Left cardiac atrium (tissue), 4 donors: ENCODE results near the gene SFI1. TPM values are rescaled to one million over a fixed set of nuclear protein-coding genes. Genes with fewer than 3 reads are reported as not detected.
"Not testable (repeated sequence)": the region's sequence is repeated elsewhere in the genome, so short reads cannot be mapped to it uniquely, and the experiment has no call there.

Source experiments
- ATAC-seq, 2 donors: fragments of 200-7000 bp; cut with Tn5 transposase; one replicate each; pipeline ENCODE4 v1.9.1; 2020; ENCODE audit warnings: mild to moderate bottlenecking in 2 of 2, moderate library complexity in 2 of 2
- DNase-seq: peaks from one replicate; pipeline ENCODE4 v3.0.0-alpha.2; 2020
- intact Hi-C, 2 donors: fragments of 100-400 bp; cut with DNase I; formaldehyde crosslinking; loops; one replicate each; pipeline versions ENCODE4 v1.14.1 to v1.15.1; 2022 to 2023
- total RNA-seq, 2 donors: library from RNA; stranded (reverse); fragmentation: NEBNext Ultra II Directional; extraction: Animal tissue kit (Norgen Biotek cat#: 25700); gene quantifications; one replicate each; pipeline ENCODE4 v1.2.1, GENCODE V29; 2021
- donor health status: DM: no; HTN: yes; CAD: no.
- donor health status: DM: no; HTN: yes; CAD: no; lungs with severe emphysema.
- donor health status: DM: yes; HTN: yes; CAD: no.
- donor health status: Dilated cardiomyopathy.

Gene SFI1
- total RNA-seq, 2 donors from 2014 or later, result 8.2 to 9.9 TPM

GRCh38 chr22:31533374-31533773, 37.0 kb downstream of the SFI1 start:
- no peak for ATAC-seq

GRCh38 chr22:31537019-31537535, 40.7 kb downstream of the SFI1 start:
- DNase-seq (no peak), ATAC-seq (no peak)
- intact Hi-C loops, result no loop called here

More at GRCh38 chr22:31533374-31533773, 37.0 kb downstream of the SFI1 start:
- intact Hi-C loops, result no loop called here
- no peak for DNase-seq

- DNase-seq (no peak), ATAC-seq (no peak)
- intact Hi-C loops, result no loop called here
These were observed 42.5 kb downstream of the SFI1 start for GRCh38 chr22:31538815-31539214.

GRCh38 chr22:31540166-31540565, 43.8 kb downstream of the SFI1 start:
- not testable (repeated sequence) for ATAC-seq

GRCh38 chr22:31540966-31541365, 44.6 kb downstream of the SFI1 start:
- no peak for ATAC-seq
- intact Hi-C loops, result no loop called here
- no peak for DNase-seq

More at GRCh38 chr22:31540166-31540565, 43.8 kb downstream of the SFI1 start:
- intact Hi-C loops, DNase-seq: not testable (repeated sequence)

GRCh38 chr22:31544481-31545480, 48.4 kb downstream of the SFI1 start:
- intact Hi-C loops, result no loop called here
- no peak for DNase-seq
- ATAC-seq, result no peak

- intact Hi-C loops, result no loop called here
- no peak for DNase-seq
- no peak for ATAC-seq
These were observed 54.6 kb downstream of the SFI1 start for GRCh38 chr22:31550871-31551370.

- intact Hi-C loops, result loop anchor here in 1 of 2 donors (2.0 kb wide), 1 partner anchor 76 kb away; no protein-coding TSS in a partner anchor
- DNase-seq (no peak), ATAC-seq (no peak)
These were observed 60.4 kb downstream of the SFI1 start for GRCh38 chr22:31556627-31557203.

GRCh38 chr22:31558546-31558945, 62.2 kb downstream of the SFI1 start:
- DNase-seq, ATAC-seq, intact Hi-C loops: not testable (repeated sequence)

GRCh38 chr22:31561238-31561887, 65.0 kb downstream of the SFI1 start:
- ATAC-seq (peak; percentile 97 to 98), DNase-seq (peak; percentile 83)
- intact Hi-C loops, result no loop called here

GRCh38 chr22:31561970-31562369, 65.6 kb downstream of the SFI1 start:
- intact Hi-C loops, result no loop called here
- no peak for ATAC-seq
- no peak for DNase-seq

- no peak for ATAC-seq
- DNase-seq, result no peak
- intact Hi-C loops, result loop anchor here in 1 of 2 donors (5.0 kb wide), 1 partner anchor 66 kb away; no protein-coding TSS in a partner anchor
These were observed 70.1 kb downstream of the SFI1 start for GRCh38 chr22:31566484-31566883.

- DNase-seq (no peak), ATAC-seq (no peak)
- intact Hi-C loops, result loop anchor here in 1 of 2 donors (5.0 kb wide), 1 partner anchor 65 kb away; no protein-coding TSS in a partner anchor
These were observed 70.9 kb downstream of the SFI1 start for GRCh38 chr22:31567196-31567595.

GRCh38 chr22:31567702-31568101, 71.4 kb downstream of the SFI1 start:
- ATAC-seq (no peak), DNase-seq (no peak)
- intact Hi-C loops, result loop anchor here in 1 of 2 donors (5.0 kb wide), 1 partner anchor 65 kb away; no protein-coding TSS in a partner anchor

- DNase-seq (no peak), ATAC-seq (no peak)
- intact Hi-C loops, result loop anchor here in 1 of 2 donors (5.0 kb wide), 1 partner anchor 63 kb away; no protein-coding TSS in a partner anchor
These were observed 72.8 kb downstream of the SFI1 start for GRCh38 chr22:31569126-31569525.

GRCh38 chr22:31572939-31573338, 76.6 kb downstream of the SFI1 start:
- no peak for DNase-seq
- intact Hi-C loops, result no loop called here
- ATAC-seq, result no peak

GRCh38 chr22:31574055-31574670, 77.8 kb downstream of the SFI1 start:
- intact Hi-C loops, result no loop called here

GRCh38 chr22:31575190-31575589, 78.9 kb downstream of the SFI1 start:
- DNase-seq, result no peak
- no peak for ATAC-seq
- intact Hi-C loops, result no loop called here

More at GRCh38 chr22:31574055-31574670, 77.8 kb downstream of the SFI1 start:
- DNase-seq (no peak), ATAC-seq (peak in 1 of 2 donors; percentile 77)
